NCI-H2171 treated with DMSO at 0.1 percent for 48 hours (cell line): Measurements from ENCODE around the gene MDFI.
"Not testable (repeated sequence)": the region's sequence is repeated elsewhere in the genome, so short reads cannot be mapped to it uniquely, and the experiment has no call there.

Source experiments
- DNase-seq: peaks from one replicate; lab custom pipeline; 2025; lab: John Stamatoyannopoulos, UW

MDFI gene

GRCh38 chr6:41602864-41603608, 35.2 kb upstream of the MDFI start:
- DNase-seq, result peak; percentile 87

- DNase-seq, result no peak
Measured at GRCh38 chr6:41604006-41604405, 34.3 kb upstream of the MDFI start.

- no peak for DNase-seq
Measured at GRCh38 chr6:41605649-41606048, 32.6 kb upstream of the MDFI start.

GRCh38 chr6:41607036-41607435, 31.2 kb upstream of the MDFI start:
- DNase-seq, result no peak

- no peak for DNase-seq
Measured at GRCh38 chr6:41607736-41608135, 30.5 kb upstream of the MDFI start.

- peak; percentile 84 for DNase-seq
Measured at GRCh38 chr6:41608443-41609151, 29.7 kb upstream of the MDFI start.

GRCh38 chr6:41614715-41615114, 23.6 kb upstream of the MDFI start:
- peak; percentile 19 for DNase-seq

GRCh38 chr6:41615311-41615710, 23.0 kb upstream of the MDFI start:
- no peak for DNase-seq

GRCh38 chr6:41618598-41618997, 19.7 kb upstream of the MDFI start:
- DNase-seq, result no peak

- DNase-seq, result not testable (repeated sequence)
Measured at GRCh38 chr6:41619193-41619592, 19.1 kb upstream of the MDFI start.

GRCh38 chr6:41621367-41621766, 16.9 kb upstream of the MDFI start:
- no peak for DNase-seq

- no peak for DNase-seq
Measured at GRCh38 chr6:41621802-41622201, 16.5 kb upstream of the MDFI start.

GRCh38 chr6:41622206-41622988, 15.9 kb upstream of the MDFI start:
- no peak for DNase-seq

GRCh38 chr6:41623330-41623729, 14.9 kb upstream of the MDFI start:
- no peak for DNase-seq

- DNase-seq, result no peak
Measured at GRCh38 chr6:41624621-41625380, 13.5 kb upstream of the MDFI start.

- DNase-seq, result peak; percentile 45
Measured at GRCh38 chr6:41625442-41625841, 12.8 kb upstream of the MDFI start.

- no peak for DNase-seq
Measured at GRCh38 chr6:41626022-41626421, 12.2 kb upstream of the MDFI start.

GRCh38 chr6:41626917-41627316, 11.4 kb upstream of the MDFI start:
- DNase-seq, result peak; percentile 31

GRCh38 chr6:41629128-41629527, 9.1 kb upstream of the MDFI start:
- no peak for DNase-seq

GRCh38 chr6:41630069-41630468, 8.2 kb upstream of the MDFI start:
- DNase-seq, result no peak

GRCh38 chr6:41630946-41631345, 7.3 kb upstream of the MDFI start:
- DNase-seq, result no peak

GRCh38 chr6:41633056-41633634, 5.1 kb upstream of the MDFI start:
- DNase-seq, result no peak
